Psoas muscle (tissue), 8 donors: Measurements from ENCODE around the gene MGRN1. TPM values are rescaled to one million over a fixed set of nuclear protein-coding genes. Genes with fewer than 3 reads are reported as not detected.

Source experiments
- ATAC-seq, 4 donors: fragments of 200-7000 bp; cut with Tn5 transposase; one replicate each; pipeline ENCODE4 v1.9.1; 2020; ENCODE audit warnings: moderate library complexity in 3 of 4, mild to moderate bottlenecking in 2 of 4
- DNase-seq, 2 donors: peaks; one replicate each; pipeline ENCODE4 v3.0.0-alpha.2; 2020
- H3K27ac ChIP-seq: fragments of 200-600 bp; one replicate; pipeline ENCODE4 v1.8.0; 2022
- H3K27me3 ChIP-seq, 3 donors: fragments of 200-600 bp in 1 of 3; one replicate each; pipeline versions ENCODE4 v1.6.1 to v1.8.0; 2013 to 2022; ENCODE audit warnings: low read length in 2 of 3, mild to moderate bottlenecking in 2 of 3, moderate library complexity in 1 of 3; ENCODE audit not compliant: insufficient read depth in 3 of 3
- H3K36me3 ChIP-seq, 2 donors: fragments of 200-600 bp in 1 of 2; one replicate each; pipeline versions ENCODE4 v1.6.1 to v1.8.0; 2013 to 2022; ENCODE audit warnings: low read depth in 1 of 2, mild to moderate bottlenecking in 1 of 2, moderate library complexity in 1 of 2; ENCODE audit not compliant: insufficient read depth in 1 of 2
- H3K4me1 ChIP-seq: fragments of 200-600 bp; one replicate; pipeline ENCODE4 v1.8.0; 2022
- H3K4me3 ChIP-seq: fragments of 200-600 bp; one replicate; pipeline ENCODE4 v1.8.0; 2022; ENCODE audit warnings: mild to moderate bottlenecking
- H3K9me3 ChIP-seq: fragments of 200-600 bp; one replicate; pipeline ENCODE4 v1.8.0; 2022
- WGBS, 3 donors: extraction: QIAGEN DNeasy Blood & Tissue Kit; methylation state at CpG; one replicate each; pipeline versions ENCODE4 v1.1.6 to v1.1.7; 2013; 5-methylcytosine and 5-hydroxymethylcytosine counted together
- intact Hi-C, 2 donors: fragments of 100-400 bp; cut with DNase I; formaldehyde crosslinking; loops; one replicate each; pipeline versions ENCODE4 v1.11.0 to v1.14.2; 2022
- polyA plus RNA-seq, 3 donors: library from polyadenylated mRNA; stranded (reverse); fragments of 200-250 nt; gene quantifications; one replicate each; pipeline ENCODE4 v1.2.3, GENCODE V29; 2013
- total RNA-seq, 4 donors: library from RNA; stranded (reverse); fragmentation: NEBNext Ultra II Directional in 2 of 4; extraction: Animal tissue kit (Norgen Biotek cat#: 25700) in 2 of 4; gene quantifications; one replicate each; pipeline versions ENCODE4 v1.2.1 to v1.2.4, GENCODE V29; 2021 to 2023
- TF ChIP-seq, protein P1 (sequence below): fragments of 200-600 bp; IDR thresholded peaks from one replicate; pipeline ENCODE4 v1.8.0; 2022; ENCODE audit warnings: antibody characterized with exemption
- donor health status: healthy with polysubstance abuse.
- donor health status: DM: no; HTN: no; CAD: no; lungs with moderate emphysema.
- donor health status: Bipolar disorder and iron deficiency.
- donor health status: healthy.
- donor health status: DM: yes; HTN: yes; CAD: no.
- donor health status: DM: no; HTN: no; CAD: no.
- donor health status: DM: no; HTN: no; CAD: no.
- donor health status: DM: yes; HTN: yes; CAD: no.

The MGRN1 gene
- total and polyA plus RNA-seq, 7 donors = 20.2 to 63.1 (median 44.2) TPM

DNA sequence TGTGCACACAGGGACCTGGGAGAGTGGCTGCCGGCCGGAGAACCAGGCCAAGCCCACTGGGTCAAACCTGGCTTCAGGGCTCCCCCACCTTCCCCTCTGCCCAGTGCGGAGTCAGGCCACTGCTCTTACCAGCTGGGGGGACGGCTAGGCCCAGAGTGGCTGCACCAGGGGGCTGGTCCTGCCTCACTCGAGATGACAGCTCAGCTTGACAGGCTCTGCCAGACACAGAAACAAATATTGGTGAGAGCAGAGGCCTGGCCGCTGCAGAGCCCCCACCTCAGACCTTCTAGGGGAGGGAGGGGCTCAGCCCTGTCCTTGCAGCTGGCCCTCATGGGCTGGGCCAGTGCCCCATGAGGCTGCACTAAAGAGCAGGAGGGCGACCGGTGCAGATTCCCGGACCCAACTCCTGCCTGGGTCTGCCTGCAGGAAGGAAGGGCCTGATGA, 73.2 kb downstream of the MGRN1 start:
- H3K4me1 ChIP-seq = peaks cover 8% of the 10 kb centered on the region
- peaks cover 7 to 75% of the 10 kb centered on the region in 2 donors for H3K36me3 ChIP-seq
- ATAC-seq (no peak), DNase-seq (peak in 1 of 2 donors; percentile 54)
- intact Hi-C loops = loop anchor here in 1 of 2 donors (10.0 kb wide), 1 partner anchor 257 kb away; the partner anchor contains the start of gene SEC14L5
- 84 to 87% (median 86%) methylated on average over 9 of the region's 9 CpGs for WGBS, 3 donors
- no peak overlapping the region for H3K27ac ChIP-seq
- no peak overlapping the region for H3K4me3 ChIP-seq
- H3K9me3 ChIP-seq = no peaks in the 10 kb centered on the region
- TF ChIP-seq, protein P1, sequence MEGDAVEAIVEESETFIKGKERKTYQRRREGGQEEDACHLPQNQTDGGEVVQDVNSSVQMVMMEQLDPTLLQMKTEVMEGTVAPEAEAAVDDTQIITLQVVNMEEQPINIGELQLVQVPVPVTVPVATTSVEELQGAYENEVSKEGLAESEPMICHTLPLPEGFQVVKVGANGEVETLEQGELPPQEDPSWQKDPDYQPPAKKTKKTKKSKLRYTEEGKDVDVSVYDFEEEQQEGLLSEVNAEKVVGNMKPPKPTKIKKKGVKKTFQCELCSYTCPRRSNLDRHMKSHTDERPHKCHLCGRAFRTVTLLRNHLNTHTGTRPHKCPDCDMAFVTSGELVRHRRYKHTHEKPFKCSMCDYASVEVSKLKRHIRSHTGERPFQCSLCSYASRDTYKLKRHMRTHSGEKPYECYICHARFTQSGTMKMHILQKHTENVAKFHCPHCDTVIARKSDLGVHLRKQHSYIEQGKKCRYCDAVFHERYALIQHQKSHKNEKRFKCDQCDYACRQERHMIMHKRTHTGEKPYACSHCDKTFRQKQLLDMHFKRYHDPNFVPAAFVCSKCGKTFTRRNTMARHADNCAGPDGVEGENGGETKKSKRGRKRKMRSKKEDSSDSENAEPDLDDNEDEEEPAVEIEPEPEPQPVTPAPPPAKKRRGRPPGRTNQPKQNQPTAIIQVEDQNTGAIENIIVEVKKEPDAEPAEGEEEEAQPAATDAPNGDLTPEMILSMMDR = no peak
- no peaks in the 10 kb centered on the region for H3K27me3 ChIP-seq

DNA sequence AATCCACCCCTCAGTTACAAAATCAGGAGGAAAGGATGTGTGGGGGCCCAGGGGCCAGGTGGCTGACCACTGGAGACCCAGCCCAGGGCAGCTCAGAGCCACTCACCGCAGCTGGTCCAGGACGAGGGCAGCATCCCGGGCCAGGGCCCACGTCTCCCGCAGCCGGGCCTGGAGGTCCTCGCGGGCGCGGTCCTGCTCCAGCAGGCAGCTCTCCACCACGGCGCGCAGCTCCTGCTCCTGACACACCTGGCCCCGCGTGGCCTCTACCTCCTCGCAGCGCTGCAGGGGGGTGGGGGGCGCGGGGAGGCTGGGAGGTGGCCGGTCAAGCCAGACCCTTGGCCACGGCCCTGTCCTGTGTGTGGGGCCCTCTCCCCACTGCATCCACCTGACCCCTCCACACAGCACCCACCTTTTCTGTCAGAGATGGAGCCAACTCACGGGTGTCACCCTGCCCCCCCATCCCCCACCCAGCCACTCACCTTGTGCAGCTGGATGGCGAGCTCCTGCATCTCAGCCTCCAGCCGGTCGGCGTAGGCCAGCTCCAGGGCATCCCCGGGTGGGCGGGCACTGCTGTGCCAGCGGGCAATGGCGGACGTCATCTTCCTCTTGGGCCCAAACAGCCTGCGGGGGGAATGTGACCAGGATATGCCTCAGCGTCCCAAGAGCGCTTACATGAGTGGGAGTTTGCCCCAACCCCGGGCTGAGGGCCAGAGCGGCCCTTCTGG, 73.9 kb downstream of the MGRN1 start:
- TF ChIP-seq, protein P1 = no peak
- H3K9me3 ChIP-seq = no peaks in the 10 kb centered on the region
- intact Hi-C loops = loop anchor here in 1 of 2 donors (10.0 kb wide), 1 partner anchor 256 kb away; the partner anchor contains the start of gene SEC14L5
- H3K36me3 ChIP-seq = peaks cover 7 to 75% of the 10 kb centered on the region in 2 donors
- H3K27ac ChIP-seq = no peak overlapping the region
- H3K27me3 ChIP-seq = no peaks in the 10 kb centered on the region
- no peak for ATAC-seq
- no peak overlapping the region for H3K4me3 ChIP-seq
- DNase-seq = peak in 1 of 2 donors; percentile 50
- peaks cover 6% of the 10 kb centered on the region for H3K4me1 ChIP-seq
- 92 to 94% (median 92%) methylated on average over 28 to 36 of the region's 36 CpGs for WGBS, 3 donors

DNA sequence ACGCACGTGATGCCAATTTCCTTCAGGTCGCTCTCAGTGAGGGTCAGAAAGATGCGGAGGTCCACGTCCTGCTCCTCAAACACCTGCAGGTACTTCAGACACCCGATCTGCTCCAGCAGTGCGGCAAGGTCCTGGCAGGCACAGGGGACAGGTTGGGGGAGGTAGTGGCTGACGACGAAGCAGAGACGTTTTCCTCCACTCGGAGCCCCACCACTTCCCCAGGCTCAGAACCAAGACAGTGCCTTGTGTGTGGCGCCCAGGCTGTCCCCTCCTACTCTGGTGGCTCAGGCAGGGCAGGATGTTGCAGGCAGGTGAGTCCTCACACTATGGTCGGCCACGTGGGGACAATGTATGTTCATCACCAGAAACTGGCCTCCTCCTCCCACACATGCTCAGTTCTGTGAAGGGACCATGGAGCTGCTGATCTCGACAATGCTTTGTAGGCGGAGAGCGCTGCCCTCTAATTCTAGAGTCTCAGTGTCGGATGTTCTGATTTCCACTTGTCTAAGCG, 74.5 kb downstream of the MGRN1 start:
- DNase-seq (peak in 1 of 2 donors; percentile 50), ATAC-seq (no peak)
- Histone ChIP-seq H3K36me3 (peaks cover 7 to 81% of the 10 kb centered on the region in 2 donors), H3K4me3 (no peak overlapping the region), H3K27ac (no peak overlapping the region), H3K27me3 (no peaks in the 10 kb centered on the region), H3K4me1 (peaks cover 6% of the 10 kb centered on the region), H3K9me3 (no peaks in the 10 kb centered on the region)
- WGBS, 3 donors = 89 to 93% (median 89%) methylated on average over 19 of the region's 19 CpGs
- intact Hi-C loops = loop anchor here in 1 of 2 donors (10.0 kb wide), 1 partner anchor 256 kb away; the partner anchor contains the start of gene SEC14L5
- TF ChIP-seq, protein P1 = no peak

DNA sequence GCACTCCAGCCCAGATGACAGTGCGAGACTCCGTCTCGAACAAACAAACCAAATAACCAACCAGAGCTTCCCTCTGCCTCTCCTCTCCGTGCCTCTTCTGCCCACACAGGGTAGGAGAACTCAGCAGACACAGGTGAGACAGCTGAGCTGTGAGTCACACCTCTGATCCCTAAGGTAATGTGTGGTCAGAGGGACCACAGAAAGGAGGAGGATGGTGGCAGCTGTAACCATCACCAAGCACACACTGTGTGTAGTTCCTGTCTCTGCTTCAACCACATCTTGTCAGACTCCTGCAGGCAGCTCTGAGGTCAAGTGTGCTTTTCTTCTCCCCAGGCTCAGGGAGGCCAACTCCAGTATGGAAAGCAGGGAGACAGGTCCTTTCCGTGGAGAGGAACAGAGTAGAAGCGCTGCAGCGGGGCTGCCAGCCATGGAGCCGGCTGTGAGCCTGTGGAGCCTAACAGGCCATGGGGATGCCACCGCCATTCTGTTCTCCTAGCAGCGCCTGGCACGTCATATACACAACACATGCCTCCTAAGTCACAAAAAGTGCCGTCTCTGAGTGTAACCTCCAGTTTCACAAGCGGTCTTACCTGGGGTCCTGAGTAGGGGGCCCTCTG, 75.9 kb downstream of the MGRN1 start:
- TF ChIP-seq, protein P1 = no peak
- DNase-seq (peak in 1 of 2 donors; percentile 48), ATAC-seq (no peak)
- 93 to 96% (median 96%) methylated on average over 13 of the region's 13 CpGs for WGBS, 3 donors
- no peak overlapping the region for H3K4me3 ChIP-seq
- H3K9me3 ChIP-seq = no peaks in the 10 kb centered on the region
- no peaks in the 10 kb centered on the region for H3K27me3 ChIP-seq
- no peaks in the 10 kb centered on the region for H3K4me1 ChIP-seq
- no peak overlapping the region for H3K27ac ChIP-seq
- H3K36me3 ChIP-seq = peaks cover 7 to 90% of the 10 kb centered on the region in 2 donors
- intact Hi-C loops = no loop called here
